K562 (cell line): ENCODE measurements around the gene MMP28.

Source experiments
- HDAC2 ChIP-seq: fragments of 450-650 bp; IDR thresholded peaks from 2 replicates; pipeline ENCODE4 v1.6.1; 2016; ENCODE audit warnings: mild to moderate bottlenecking
- MEF2D ChIP-seq: conservative IDR thresholded peaks from 2 replicates; pipeline ENCODE4 v1.6.1; 2016; ENCODE audit warnings: low read depth, missing genetic modification characterization, missing compliant biosample characterization
- RERE ChIP-seq: sonication (generic); formaldehyde crosslinking; IDR thresholded peaks from 2 replicates; pipeline ENCODE4 v1.8.0; 2023; ENCODE audit warnings: missing genetic modification reagents, mild to moderate bottlenecking, borderline replicate concordance
- REST ChIP-seq, 2 experiments: fragments of 450-650 bp; formaldehyde crosslinking in 1 of 2; IDR thresholded peaks; 2 replicates each; pipeline versions ENCODE4 v1.4.0 to v1.6.1; 2014 to 2020; ENCODE audit warnings: mild to moderate bottlenecking in 2 of 2, borderline replicate concordance in 1 of 2, low read depth in 1 of 2
- ZC3H4 ChIP-seq: sonication (generic); formaldehyde crosslinking; IDR thresholded peaks from 2 replicates; pipeline ENCODE4 v1.9.0; 2021; ENCODE audit warnings: missing genetic modification reagents, borderline replicate concordance
- ZEB2 ChIP-seq: fragments of 450-650 bp; IDR thresholded peaks from 2 replicates; pipeline ENCODE4 v1.6.1; 2016
- ZNF217 ChIP-seq: sonication (generic); formaldehyde crosslinking; IDR thresholded peaks from 2 replicates; pipeline ENCODE4 v1.8.0; 2022; ENCODE audit warnings: mild to moderate bottlenecking, missing genetic modification reagents
- TF ChIP-seq, protein P1 (sequence below): sonication (generic); formaldehyde crosslinking; IDR thresholded peaks from 2 replicates; pipeline ENCODE4 v1.8.1; 2023; ENCODE audit warnings: missing genetic modification reagents, mild to moderate bottlenecking, borderline replicate concordance

DNA sequence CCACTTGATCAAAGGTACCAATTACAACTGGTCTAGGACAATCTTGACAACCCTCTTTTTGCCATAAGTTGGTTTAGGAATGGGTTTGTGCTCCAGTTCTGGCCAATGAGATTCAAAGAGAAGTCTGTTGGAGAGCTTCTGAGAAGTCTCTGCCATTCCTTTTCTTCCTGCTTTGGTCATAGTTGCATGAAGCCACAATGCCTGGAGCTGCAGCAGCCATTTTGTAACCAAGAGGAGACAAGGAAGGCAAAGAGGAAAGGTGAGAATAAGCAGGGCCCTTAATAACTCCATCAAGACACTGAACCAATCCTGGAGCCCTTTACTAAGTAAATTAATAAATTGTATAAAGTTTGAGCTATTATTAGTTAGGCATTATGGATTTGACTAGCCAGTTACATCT, 38.2 kb downstream of the MMP28 start:
- TF ChIP-seq ZNF217 (CRISPR knock-in tag) (no peak), ZC3H4 (CRISPR knock-in tag) (no peak), REST (IDR thresholded peaks at IDR 0.05; ENCODE audit: borderline replicate concordance) (no peak), REST (CRISPR knock-in tag; IDR thresholded peaks at IDR 0.05; ENCODE audit: low read depth) (no peak), RERE (no peak), ZEB2 (no peak), MEF2D (tag) (no peak), HDAC2 (no peak)
- TF ChIP-seq, protein P1, sequence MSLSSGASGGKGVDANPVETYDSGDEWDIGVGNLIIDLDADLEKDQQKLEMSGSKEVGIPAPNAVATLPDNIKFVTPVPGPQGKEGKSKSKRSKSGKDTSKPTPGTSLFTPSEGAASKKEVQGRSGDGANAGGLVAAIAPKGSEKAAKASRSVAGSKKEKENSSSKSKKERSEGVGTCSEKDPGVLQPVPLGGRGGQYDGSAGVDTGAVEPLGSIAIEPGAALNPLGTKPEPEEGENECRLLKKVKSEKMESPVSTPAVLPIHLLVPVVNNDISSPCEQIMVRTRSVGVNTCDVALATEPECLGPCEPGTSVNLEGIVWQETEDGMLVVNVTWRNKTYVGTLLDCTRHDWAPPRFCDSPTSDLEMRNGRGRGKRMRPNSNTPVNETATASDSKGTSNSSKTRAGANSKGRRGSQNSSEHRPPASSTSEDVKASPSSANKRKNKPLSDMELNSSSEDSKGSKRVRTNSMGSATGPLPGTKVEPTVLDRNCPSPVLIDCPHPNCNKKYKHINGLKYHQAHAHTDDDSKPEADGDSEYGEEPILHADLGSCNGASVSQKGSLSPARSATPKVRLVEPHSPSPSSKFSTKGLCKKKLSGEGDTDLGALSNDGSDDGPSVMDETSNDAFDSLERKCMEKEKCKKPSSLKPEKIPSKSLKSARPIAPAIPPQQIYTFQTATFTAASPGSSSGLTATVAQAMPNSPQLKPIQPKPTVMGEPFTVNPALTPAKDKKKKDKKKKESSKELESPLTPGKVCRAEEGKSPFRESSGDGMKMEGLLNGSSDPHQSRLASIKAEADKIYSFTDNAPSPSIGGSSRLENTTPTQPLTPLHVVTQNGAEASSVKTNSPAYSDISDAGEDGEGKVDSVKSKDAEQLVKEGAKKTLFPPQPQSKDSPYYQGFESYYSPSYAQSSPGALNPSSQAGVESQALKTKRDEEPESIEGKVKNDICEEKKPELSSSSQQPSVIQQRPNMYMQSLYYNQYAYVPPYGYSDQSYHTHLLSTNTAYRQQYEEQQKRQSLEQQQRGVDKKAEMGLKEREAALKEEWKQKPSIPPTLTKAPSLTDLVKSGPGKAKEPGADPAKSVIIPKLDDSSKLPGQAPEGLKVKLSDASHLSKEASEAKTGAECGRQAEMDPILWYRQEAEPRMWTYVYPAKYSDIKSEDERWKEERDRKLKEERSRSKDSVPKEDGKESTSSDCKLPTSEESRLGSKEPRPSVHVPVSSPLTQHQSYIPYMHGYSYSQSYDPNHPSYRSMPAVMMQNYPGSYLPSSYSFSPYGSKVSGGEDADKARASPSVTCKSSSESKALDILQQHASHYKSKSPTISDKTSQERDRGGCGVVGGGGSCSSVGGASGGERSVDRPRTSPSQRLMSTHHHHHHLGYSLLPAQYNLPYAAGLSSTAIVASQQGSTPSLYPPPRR (CRISPR knock-in tag), result no peak
